HepG2 (cell line): ENCODE data around the gene CDT1. TPM values are rescaled to one million over a fixed set of nuclear protein-coding genes. Genes with fewer than 3 reads are reported as not detected.
A peak's percentile ranks its signal among the peaks of the same experiment; 100 is the strongest.

ENCODE experiments used
- AGO2 ChIP-seq: fragments of 200-400 bp; formaldehyde crosslinking; optimal IDR thresholded peaks from 2 replicates; pipeline ENCODE3; 2017; ENCODE audit warnings: mild to moderate bottlenecking, low read depth, low read length, moderate library complexity
- ATF6 ChIP-seq: sonication (generic); formaldehyde crosslinking; conservative IDR thresholded peaks from 2 replicates; pipeline ENCODE4 v1.4.0; 2020; ENCODE audit warnings: missing genetic modification reagents
- CAMTA2 ChIP-seq: sonication (generic); formaldehyde crosslinking; IDR thresholded peaks from 2 replicates; pipeline ENCODE4 v1.4.0; 2020; ENCODE audit warnings: mild to moderate bottlenecking, missing genetic modification reagents, borderline replicate concordance
- ELF4 ChIP-seq: sonication (generic); formaldehyde crosslinking; IDR thresholded peaks from 2 replicates; pipeline ENCODE4 v1.5.0; 2020; ENCODE audit warnings: missing genetic modification reagents, mild to moderate bottlenecking, moderate library complexity, borderline replicate concordance
- FLYWCH1 ChIP-seq: sonication (generic); formaldehyde crosslinking; IDR thresholded peaks from 2 replicates; pipeline ENCODE4 v1.8.1; 2023; ENCODE audit warnings: mild to moderate bottlenecking, missing genetic modification reagents
- HNF4G ChIP-seq, 2 experiments: sonication (generic) in 1 of 2; formaldehyde crosslinking in 1 of 2; IDR thresholded peaks; 2 replicates each; pipeline versions ENCODE4 v1.4.0 to v1.6.1; 2011 to 2020; ENCODE audit warnings: borderline replicate concordance in 2 of 2, low read depth in 2 of 2, mild to moderate bottlenecking in 2 of 2, low read length in 1 of 2, missing genetic modification reagents in 1 of 2, moderate library complexity in 1 of 2
- HNRNPL ChIP-seq: fragments of 200-400 bp; formaldehyde crosslinking; IDR thresholded peaks from 2 replicates; pipeline ENCODE4 v1.6.1; 2017; ENCODE audit warnings: mild to moderate bottlenecking, low read depth, low read length
- MBNL3 ChIP-seq: fragments of 250-450 bp; sonication (Bioruptor Pico); conservative IDR thresholded peaks from 2 replicates; pipeline ENCODE4 v1.8.0; 2022; ENCODE audit warnings: mild to moderate bottlenecking, inconsistent platforms
- MEF2D ChIP-seq: sonication (generic); formaldehyde crosslinking; IDR thresholded peaks from 2 replicates; pipeline ENCODE4 v1.5.1; 2020; ENCODE audit warnings: mild to moderate bottlenecking, missing genetic modification reagents
- RCOR2 ChIP-seq: IDR thresholded peaks from 2 replicates; pipeline ENCODE4 v1.6.1; 2016; ENCODE audit warnings: missing biosample characterization, missing genetic modification reagents
- SNAPC5 ChIP-seq: sonication (generic); formaldehyde crosslinking; IDR thresholded peaks from 2 replicates; pipeline ENCODE4 v1.8.1; 2023; ENCODE audit warnings: mild to moderate bottlenecking, missing genetic modification reagents, borderline replicate concordance
- TCF12 ChIP-seq, 2 experiments: fragments of 450-650 bp in 1 of 2; sonication (generic) in 1 of 2; formaldehyde crosslinking in 1 of 2; IDR thresholded peaks; 2 replicates each; pipeline versions ENCODE4 v1.6.1 to v1.8.0; 2017 to 2022; ENCODE audit warnings: antibody characterized with exemption in 1 of 2, mild to moderate bottlenecking in 1 of 2, missing genetic modification reagents in 1 of 2, moderate library complexity in 1 of 2
- XBP1 ChIP-seq: sonication (generic); formaldehyde crosslinking; IDR thresholded peaks from 2 replicates; pipeline ENCODE4 v1.5.0; 2020; ENCODE audit warnings: missing genetic modification reagents
- ZBTB44 ChIP-seq: sonication (generic); formaldehyde crosslinking; IDR thresholded peaks from 2 replicates; pipeline ENCODE4 v1.4.0; 2020; ENCODE audit warnings: missing genetic modification reagents
- ZFX ChIP-seq: sonication (generic); formaldehyde crosslinking; IDR thresholded peaks from 2 replicates; pipeline ENCODE4 v1.4.0; 2020; ENCODE audit warnings: mild to moderate bottlenecking, low read depth, missing genetic modification reagents, moderate library complexity
- ZNF232 ChIP-seq: sonication (generic); formaldehyde crosslinking; IDR thresholded peaks from 2 replicates; pipeline ENCODE4 v1.4.0; 2020; ENCODE audit warnings: missing genetic modification reagents, borderline replicate concordance
- ZNF263 ChIP-seq: sonication (generic); formaldehyde crosslinking; IDR thresholded peaks from 2 replicates; pipeline ENCODE4 v1.4.0; 2020; ENCODE audit warnings: missing genetic modification reagents
- ZNF317 ChIP-seq: sonication (generic); formaldehyde crosslinking; IDR thresholded peaks from 2 replicates; pipeline ENCODE4 v1.5.0; 2020; ENCODE audit warnings: mild to moderate bottlenecking, missing genetic modification reagents
- ZNF451 ChIP-seq: sonication (generic); formaldehyde crosslinking; IDR thresholded peaks from 2 replicates; pipeline ENCODE4 v1.5.0; 2020; ENCODE audit warnings: mild to moderate bottlenecking, missing genetic modification reagents
- ZNF550 ChIP-seq: sonication (generic); formaldehyde crosslinking; IDR thresholded peaks from 2 replicates; pipeline ENCODE4 v1.4.0; 2020; ENCODE audit warnings: mild to moderate bottlenecking, missing genetic modification reagents, borderline replicate concordance
- ZNF616 ChIP-seq: sonication (generic); formaldehyde crosslinking; IDR thresholded peaks from 2 replicates; pipeline ENCODE4 v1.5.0; 2020; ENCODE audit warnings: low read depth, mild to moderate bottlenecking, missing genetic modification reagents
- ZXDC ChIP-seq: sonication (generic); formaldehyde crosslinking; IDR thresholded peaks from 2 replicates; pipeline ENCODE4 v1.5.0; 2020; ENCODE audit warnings: mild to moderate bottlenecking, missing genetic modification reagents
- ZZZ3 ChIP-seq: sonication (generic); formaldehyde crosslinking; IDR thresholded peaks from 2 replicates; pipeline ENCODE4 v1.4.0; 2020; ENCODE audit warnings: missing genetic modification reagents, mild to moderate bottlenecking, borderline replicate concordance
- polyA plus RNA-seq, 8 experiments: library from polyadenylated mRNA; depleted of rRNA in 3 of 8; stranded (reverse) in 7 of 8; unstranded in 1 of 8; fragments of >200 nt; fragmentation: Illumina TruSeq in 4 of 8; extraction: Trizol in 4 of 8; gene quantifications; 2 replicates each; pipeline versions ENCODE4 v1.2.1 to v1.2.3, GENCODE V29; 2011 to 2016; ENCODE audit warnings: low read depth in 4 of 8, missing spikeins in 1 of 8, mixed read lengths in 1 of 8; ENCODE audit not compliant: insufficient read depth in 1 of 8
- total RNA-seq, 5 experiments: library from RNA; depleted of rRNA; stranded (reverse); fragments of >200 nt; fragmentation: Illumina TruSeq; extraction: Trizol; gene quantifications; 2 replicates each; pipeline ENCODE4 v1.2.3, GENCODE V29; 2016; ENCODE audit warnings: low read depth in 1 of 5

CDT1 gene
- total and polyA plus RNA-seq, 2 of the 13 experiments (the other 11 are each of a cell fraction or from before 2014, with no cell fraction given) = 23.1 to 23.8 TPM

GRCh38 chr16:88810166-88810911 lies 6.8 kb downstream of the CDT1 start (continued):
- TF ChIP-seq ZNF263 (CRISPR knock-in tag) (no peak), AGO2 (peak; percentile 68), FLYWCH1 (CRISPR knock-in tag) (no peak), ZNF451 (no peak), MEF2D (CRISPR knock-in tag) (no peak), SNAPC5 (no peak), RCOR2 (CRISPR knock-in tag) (0 out of 2 replicates have a peak, but pooled peaks have one; percentile 18), ZXDC (no peak), ZFX (CRISPR knock-in tag) (no peak; the same call in 1 of the 2 replicates), ZZZ3 (CRISPR knock-in tag) (0 out of 2 replicates have a peak, but pooled peaks have one; percentile 28), CAMTA2 (CRISPR knock-in tag) (no peak), TCF12 (IDR thresholded peaks at IDR 0.05) (no peak), TCF12 (CRISPR knock-in tag; IDR thresholded peaks at IDR 0.05) (no peak), ELF4 (CRISPR knock-in tag) (no peak), MBNL3 (CRISPR knock-in tag) (no peak), ZNF550 (CRISPR knock-in tag) (no peak), ZNF616 (CRISPR knock-in tag) (0 out of 2 replicates have a peak, but pooled peaks have one; percentile 48), ZNF317 (CRISPR knock-in tag) (no peak), ATF6 (no peak), ZBTB44 (CRISPR knock-in tag) (no peak), ZNF232 (CRISPR knock-in tag) (no peak), HNF4G (IDR thresholded peaks at IDR 0.05; ENCODE audit: borderline replicate concordance, low read depth, low read length) (no peak), HNF4G (CRISPR knock-in tag; IDR thresholded peaks at IDR 0.05; ENCODE audit: borderline replicate concordance, low read depth) (no peak), XBP1 (CRISPR knock-in tag) (no peak), HNRNPL (no peak)
